ENCODE results near the gene GASK1A. TPM values are rescaled to one million over a fixed set of nuclear protein-coding genes. Genes with fewer than 3 reads are reported as not detected.

GASK1A gene
- total RNA-seq, 1 donor from 2014 or later = not detected

DNA sequence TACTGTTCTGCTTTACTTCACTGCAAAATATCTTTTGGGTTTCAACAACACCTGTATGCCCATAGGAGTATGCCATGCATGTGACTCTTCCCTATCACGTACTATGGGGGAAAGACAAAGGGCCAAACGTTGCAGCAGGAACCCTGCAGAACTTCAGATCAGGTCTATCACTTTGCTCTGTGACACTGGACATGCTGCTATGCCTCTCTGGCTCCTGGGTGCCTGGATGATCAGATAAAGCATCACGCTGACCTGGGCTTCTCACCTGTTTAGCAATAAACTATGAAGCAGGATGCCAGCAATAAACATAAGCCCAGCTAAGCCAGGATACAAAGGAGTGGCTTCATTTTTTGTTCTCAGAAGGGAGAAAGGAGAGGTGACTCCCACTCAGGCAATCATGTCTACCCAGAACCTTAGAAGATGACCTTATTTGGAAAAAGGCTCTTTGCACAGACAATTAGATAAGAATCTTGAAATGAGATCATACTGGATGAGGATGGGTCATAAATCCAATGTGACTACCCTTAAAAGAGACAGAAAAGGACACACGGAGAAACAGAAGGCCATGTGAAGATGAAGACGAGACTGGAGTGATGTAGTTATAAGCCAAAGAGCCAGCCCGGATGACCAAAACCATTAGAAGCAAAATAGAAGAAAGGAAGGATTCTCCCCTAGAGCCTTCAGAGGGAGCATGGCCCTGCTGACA is 107.5 kb downstream of the GASK1A start:
- intact Hi-C loops (cut with micrococcal nuclease) = no loop called here

DNA sequence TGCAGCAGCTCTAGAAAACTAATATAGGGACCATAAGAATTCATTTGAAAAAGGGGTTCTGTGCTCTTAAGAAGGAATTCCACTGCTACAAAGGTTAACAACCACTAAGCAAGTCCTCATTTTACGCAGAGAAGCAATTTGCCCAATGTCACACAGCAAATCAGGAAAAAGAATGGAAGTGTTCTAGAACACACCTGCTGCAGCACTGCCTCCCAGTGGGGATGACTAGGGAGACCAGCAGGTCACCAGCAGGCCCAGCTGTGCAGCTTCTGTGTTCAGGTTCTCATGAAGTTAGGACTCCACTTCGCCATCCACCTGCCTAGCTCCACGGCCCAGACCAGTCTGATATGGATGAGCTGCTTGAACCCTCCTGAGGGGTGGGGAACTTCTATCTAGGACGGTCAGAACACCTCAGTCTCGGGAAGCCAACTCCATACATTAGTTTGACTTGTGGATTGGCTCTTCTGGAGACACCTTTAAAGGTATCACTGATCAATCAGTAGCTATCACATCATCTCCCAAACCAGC is 108.2 kb downstream of the GASK1A start:
- intact Hi-C loops (cut with micrococcal nuclease) = no loop called here

DNA sequence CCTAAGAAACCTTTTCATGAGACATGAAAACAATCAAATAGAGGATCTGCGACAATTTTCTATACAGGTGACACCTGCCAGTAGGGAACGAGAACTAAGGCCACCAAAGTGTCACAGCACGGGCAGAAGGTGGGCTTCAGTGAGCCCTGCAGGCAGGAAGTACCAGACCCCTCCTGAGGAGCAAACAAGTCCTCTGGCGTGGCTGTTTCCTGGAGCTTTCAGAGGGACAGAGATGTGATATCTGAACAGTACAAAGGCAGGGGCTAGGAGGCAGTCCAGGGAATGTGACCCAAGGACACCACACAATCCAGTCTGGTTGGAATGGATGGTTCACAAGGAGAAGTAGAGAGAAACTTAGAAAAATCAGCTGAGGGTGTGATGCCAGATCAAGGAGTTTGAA is 110.0 kb downstream of the GASK1A start:
- intact Hi-C loops (cut with micrococcal nuclease) = no loop called here

DNA sequence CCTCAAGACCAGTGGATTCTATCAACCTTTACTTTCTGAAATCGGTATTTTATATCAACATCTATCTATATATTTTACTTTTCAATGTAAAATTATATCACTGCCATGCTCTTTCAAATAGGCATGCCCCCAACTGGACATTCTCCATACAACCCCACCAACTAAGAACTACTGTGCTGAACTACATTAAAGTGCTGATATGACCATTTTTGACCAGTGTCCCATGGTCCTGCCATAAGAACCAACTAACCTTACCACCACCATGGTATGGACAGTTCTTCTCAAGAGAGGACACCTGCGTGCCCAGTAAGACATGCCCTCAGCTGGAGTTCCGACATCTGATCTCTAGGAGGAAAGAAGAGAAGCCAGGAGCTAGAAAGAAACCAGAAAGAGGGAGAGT is 111.1 kb downstream of the GASK1A start:
- intact Hi-C loops (cut with micrococcal nuclease) = no loop called here

DNA sequence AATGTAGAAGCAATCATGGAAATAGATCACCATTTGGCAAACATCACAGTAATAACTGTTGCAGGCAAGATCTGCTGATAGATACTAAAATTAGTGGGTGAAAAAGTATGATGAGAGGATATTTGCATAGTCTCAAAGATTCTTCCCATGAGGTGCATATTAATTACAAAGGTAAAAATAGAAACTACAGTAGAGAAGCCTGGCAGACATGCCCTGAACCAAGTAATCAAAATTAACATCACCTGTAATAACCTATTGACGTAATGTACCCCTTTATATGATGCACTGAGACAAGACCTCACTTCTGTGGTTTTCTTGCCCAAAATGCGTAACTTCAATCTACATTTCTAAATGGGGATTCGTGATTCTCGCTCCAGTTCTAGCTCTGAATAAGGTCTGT is 112.4 kb downstream of the GASK1A start:
- intact Hi-C loops (cut with micrococcal nuclease) = no loop called here

DNA sequence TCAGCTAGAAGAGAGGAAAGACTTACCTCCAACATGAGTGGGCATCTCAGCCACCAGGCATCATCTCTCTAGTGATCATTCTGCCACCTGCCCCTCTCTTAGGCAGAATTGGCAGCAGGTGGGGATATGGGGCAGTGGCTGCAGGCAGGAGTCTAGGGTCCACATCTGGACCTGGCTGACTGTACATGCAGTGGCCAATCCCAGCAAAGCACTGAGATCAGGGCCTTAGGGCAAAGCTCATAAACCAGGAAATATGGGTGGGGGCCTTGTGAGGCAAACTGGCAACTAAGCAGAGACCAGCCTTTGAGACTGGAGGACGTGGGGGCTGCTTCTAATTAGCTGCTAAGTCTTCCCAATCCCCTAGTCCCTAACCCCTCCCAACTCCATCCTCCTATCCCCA is 113.9 kb downstream of the GASK1A start:
- intact Hi-C loops (cut with micrococcal nuclease) = no loop called here

DNA sequence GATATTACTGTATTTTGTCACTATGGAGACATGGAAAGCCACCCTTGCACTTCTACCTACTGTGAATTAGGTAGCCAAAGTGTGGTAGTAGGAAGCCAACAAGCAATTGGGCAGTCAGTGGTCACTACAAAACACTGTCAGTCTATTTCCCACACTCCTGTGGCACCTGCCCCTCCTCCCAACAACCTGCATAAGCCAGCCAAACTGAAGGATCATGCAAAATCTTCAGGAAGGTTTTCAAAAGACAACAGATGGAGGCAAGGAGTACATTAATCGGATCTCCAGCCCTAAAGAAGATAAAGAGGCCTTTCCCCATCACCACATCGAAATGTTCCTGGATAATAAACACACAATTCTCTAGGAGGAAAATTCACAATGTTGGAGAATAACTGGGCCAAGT is 114.9 kb downstream of the GASK1A start:
- intact Hi-C loops (cut with micrococcal nuclease) = no loop called here

DNA sequence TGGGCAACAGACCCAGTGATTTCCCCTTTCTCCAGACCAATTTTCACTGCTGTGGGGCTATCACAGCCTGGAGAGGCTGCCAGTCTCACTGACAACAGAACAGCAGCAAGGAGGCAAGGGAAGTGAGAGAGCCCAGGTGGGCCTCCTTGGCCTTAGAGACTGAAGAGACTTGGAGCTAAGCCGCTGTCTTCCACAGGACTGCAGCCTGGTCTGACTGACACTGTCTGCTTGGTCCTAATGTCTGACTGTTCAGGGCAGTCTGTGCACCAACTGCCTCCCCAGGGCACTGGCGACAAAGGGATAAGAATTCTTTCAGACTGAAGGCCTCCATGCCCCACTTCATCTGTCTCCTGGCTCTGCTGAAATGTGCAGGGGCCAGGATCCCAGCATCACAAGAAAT is 115.3 kb downstream of the GASK1A start:
- intact Hi-C loops (cut with micrococcal nuclease) = no loop called here

DNA sequence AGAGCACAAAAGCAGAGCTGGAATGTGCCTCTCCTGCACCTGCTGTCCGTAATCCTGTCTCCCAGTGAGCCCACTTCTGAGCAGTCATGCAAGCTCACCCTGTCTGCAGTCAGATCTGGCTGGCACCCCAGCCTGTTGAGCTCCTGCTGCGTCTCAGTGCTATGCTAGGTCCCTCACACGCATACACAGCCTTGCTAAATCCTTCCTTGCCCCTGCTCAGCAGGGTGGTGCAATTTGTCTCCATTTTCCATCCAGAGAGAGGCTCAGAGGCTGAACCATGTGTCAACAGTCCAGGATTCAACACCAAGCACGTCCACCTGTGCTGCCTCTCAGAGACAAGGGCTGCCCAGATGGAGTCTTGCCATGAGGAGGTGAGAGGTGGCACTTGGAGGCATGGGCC is 115.7 kb downstream of the GASK1A start:
- intact Hi-C loops (cut with micrococcal nuclease) = no loop called here

DNA sequence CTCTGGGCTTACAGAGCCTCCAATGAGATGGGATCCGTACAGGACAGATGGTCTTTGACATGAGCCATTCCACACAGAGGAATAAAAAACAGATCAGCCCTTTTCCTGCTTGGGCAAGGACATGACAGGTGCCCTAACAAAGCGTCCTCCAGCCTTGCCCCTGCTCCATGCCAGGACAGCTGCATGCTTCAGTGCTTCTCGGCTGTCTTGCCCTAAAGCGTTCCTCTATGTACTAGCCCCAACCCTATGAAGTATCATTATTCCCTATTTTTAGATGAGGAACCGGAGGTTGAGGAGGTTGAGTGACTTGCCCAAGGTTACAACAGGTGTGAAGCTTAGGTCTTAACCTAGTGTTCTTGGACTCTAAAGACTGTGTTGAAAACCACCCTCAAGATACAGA is 116.3 kb downstream of the GASK1A start:
- intact Hi-C loops (cut with micrococcal nuclease) = no loop called here

DNA sequence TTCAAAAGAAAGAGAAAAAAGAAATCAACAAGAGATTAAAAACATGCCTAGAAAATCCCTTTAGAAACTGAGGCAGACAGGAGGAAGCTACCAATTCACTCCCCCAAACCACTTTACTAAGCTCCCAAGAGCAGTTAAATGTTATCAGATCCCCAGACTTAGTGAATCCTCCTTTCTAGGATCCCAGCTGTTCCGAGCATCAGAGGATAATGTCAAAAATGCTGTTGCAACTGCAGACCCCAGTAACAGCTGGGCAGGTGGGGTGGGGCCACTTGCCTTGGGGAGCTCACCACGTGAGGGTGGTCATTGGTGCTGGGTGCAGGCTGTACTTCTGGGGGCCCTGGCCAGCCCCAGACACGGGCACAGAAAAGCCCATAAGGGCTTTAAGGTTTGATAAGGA is 117.7 kb downstream of the GASK1A start:
- intact Hi-C loops (cut with micrococcal nuclease) = no loop called here

DNA sequence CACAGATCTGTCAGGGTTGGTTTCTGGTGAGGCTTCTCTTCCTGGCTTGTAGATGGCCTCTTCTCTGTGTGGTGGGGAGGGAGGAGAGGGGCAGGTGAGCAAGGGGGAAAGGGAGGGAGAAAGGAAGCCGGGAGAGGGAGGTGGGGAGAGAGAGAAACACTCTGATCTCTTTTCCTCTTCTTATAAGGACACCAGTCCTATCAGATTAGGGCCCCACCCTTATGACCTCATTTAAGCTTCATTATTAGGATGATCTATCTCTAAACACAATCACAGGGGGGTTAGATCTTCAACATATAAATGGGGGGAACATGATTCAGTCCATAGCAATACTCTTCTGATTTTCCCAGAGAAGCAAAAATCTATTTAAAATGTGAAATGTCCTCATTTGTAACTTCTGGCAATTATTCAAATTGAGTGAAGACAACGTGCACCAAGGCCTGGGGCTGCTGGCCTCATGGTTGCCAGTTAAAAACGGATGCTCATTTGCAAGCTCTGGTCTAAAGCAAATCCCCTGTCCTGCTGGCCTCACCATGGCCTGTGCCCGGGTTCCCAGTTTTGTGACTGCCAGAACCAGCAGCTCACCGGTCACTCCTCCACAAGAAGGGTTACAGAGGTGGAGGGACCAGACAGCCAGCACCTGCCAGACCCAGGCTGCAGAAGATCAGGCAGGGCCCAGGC is 118.4 kb downstream of the GASK1A start:
- intact Hi-C loops (cut with micrococcal nuclease) = no loop called here

DNA sequence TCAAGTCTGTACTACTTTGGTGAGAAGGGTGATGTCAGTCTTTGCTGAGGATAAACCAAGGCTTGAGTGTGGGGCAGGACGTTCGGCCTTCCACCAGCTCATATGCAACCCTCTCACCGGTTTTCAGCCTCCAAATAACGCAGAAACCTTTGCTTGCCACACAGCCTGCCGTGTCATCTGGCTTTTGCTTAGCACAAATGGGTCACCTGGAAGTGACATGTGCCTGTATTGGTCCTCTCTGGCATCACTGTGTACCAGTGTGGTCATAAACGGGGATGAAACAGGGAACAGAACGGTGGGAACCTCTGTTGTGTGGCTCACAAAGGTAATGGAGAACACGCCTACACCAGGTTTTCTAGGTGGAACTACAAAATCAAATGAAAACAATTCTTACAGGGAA is 119.7 kb downstream of the GASK1A start:
- intact Hi-C loops (cut with micrococcal nuclease) = no loop called here

DNA sequence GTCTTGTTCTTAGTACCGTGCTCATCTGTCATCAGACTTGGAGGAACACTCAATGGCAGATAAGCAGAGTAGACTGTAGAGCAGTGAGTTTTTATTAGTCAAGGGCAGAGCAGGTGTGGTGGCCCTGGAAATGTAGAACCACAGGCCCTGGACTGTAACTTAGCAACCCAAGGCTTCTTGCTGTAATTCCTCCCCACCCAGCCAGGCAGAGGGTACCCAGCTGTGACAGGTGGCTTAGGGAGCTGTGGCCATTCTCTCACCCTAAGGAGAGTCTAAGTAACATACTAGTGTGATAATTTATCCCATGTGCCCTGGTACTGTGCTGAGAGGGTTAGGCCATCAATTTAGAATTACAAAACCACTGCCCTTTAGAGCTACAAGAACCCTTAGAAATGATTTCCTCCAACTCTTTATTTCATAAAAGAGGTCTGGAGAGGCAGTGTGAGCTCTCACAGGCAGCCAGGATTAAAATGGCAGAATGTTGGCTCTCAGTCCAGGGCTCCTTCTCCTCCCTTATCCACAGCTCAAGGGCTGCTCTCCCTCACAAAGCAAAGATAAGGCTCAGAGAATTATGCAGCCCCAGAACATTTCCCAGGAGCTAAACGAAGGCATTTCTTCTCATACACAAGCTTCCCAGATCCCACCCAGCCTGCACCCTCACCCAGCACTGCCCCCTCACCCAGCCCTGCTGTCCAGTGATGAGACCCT is 123.8 kb downstream of the GASK1A start:
- intact Hi-C loops (cut with micrococcal nuclease) = no loop called here

DNA sequence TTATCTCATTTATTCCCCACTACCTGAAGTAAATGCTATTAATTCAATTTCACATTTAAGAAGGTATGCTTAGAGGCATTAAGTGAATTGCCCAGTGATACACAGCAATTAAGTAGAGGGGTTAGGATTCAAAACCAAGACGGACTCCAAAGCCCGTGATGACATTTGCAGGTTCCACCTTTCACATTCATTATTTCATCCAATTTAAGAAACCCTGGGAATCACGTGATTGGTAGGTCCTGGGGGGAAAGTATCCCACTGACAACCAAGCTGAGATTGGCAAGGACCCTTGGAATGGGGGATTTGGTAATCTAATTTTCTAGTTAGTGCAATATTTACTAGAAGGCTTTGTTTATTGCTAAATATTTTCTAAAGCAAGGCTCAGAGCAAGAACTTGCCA is 124.9 kb downstream of the GASK1A start:
- intact Hi-C loops (cut with micrococcal nuclease) = no loop called here

DNA sequence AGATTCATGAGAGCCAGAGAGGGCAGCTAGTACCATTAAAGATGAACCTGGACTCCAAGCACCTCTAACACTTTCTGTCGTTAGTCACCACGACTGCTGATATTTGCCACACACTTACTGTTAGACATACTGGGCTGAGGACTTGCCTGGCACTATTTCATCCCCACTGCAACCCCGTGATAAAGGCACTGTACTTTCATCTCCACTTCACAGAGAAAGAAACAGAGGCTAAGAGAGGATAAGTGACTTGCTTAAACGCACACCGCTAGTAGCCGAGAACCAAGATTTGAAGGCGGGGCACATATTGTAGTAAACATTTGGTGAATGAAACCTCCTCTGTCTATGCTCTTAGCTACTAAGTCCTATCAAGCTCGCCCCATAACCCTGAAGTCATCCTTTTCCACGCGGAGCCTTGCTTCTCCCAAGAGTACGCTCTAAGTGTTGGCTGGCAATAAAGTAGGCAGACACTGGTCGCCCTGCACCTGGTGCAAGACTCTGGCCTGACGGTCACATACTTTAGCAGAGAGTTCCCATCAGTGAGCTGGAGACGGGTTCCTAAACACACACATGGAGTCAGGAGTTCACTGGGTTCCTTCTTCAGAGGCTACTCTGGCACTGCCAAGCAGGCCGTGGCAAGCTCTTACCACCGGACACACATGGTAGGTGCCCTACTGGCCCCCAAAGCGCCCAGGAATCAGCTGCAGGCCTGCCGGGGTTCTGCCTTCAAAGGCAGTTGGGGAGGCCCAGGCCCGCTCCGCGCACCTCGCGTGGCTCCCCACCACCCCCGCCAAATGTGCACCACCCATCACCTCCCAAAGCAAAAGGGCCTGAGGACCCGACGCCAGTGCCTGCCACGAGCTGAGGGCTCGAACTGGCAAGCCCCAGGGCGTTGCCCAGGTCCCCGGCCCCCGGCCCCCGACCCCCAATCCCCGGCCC is 125.8 kb downstream of the GASK1A start:
- intact Hi-C loops (cut with micrococcal nuclease) = loop anchor here (1.0 to 5.0 kb wide), 2 partner anchors 503 to 585 kb away; partner anchors contain the start of genes ABHD5 and NKTR

DNA sequence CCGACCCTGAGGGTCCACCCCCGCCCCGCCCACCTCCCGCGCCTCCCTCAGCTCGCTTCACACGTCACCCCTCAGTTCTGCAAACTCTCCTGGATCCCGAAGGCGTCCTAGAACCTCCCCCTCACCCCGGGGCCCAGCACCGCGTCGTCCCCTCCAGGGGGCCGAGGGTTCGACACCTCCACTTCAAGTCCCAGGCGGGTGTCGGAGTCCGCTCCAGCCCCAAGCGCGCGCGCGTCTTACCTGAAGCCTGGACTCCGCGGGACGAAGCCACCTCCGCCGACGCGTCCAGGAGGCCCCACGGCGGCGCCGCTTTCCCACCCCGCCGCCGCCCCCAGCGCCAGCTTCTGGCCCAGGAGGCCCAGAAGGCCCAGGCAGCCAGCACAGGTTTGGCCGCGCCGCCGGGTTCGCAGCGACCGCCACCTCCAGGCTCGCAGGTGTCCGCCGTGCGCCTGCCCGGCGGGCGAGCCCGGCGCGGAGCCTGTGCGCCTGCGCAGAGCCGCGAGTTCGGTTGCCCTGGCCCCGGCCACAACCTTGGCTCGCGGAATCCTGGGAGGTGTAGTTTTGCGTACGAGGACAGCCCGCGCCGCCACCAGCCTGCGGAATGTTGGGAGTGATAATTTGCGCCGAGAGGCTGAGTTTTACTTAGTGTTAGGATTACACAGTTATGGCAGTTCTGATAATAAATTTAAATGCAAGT is 126.6 kb downstream of the GASK1A start, which contains the start of gene POMGNT2:
POMGNT2 (minus strand) TSS at position 484 of the 697 bp plus-strand sequence. CDS start 24,648 bp downstream, outside the sequence.
- intact Hi-C loops (cut with micrococcal nuclease) = loop anchor here (1.0 to 5.0 kb wide), 9 partner anchors 57 to 585 kb away; partner anchors contain the start of genes ABHD5, ANO10, HIGD1A and NKTR

DNA sequence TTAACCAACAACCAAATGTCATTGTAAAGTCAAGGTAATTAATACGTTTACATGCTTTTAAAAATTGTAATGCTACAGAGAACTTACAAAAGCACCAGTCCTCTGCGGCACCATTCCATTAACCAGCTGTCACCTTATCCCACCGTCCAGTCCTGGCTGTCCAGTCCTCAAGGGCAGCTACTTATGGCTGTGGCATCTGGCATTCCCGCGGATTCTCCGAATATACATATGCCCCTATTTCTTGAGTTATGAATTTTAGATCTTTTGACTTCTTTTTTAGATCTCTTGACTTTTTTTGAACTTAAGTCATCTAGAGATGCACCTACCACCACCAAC is 127.2 kb downstream of the GASK1A start:
- intact Hi-C loops (cut with micrococcal nuclease) = loop anchor here (1.0 to 5.0 kb wide), 8 partner anchors 56 to 516 kb away; partner anchors contain the start of genes ANO10, HIGD1A and NKTR
